GM12878 (cell line): ENCODE results near the gene KCNMB4. TPM values are rescaled to one million over a fixed set of nuclear protein-coding genes. Genes with fewer than 3 reads are reported as not detected.

Experiments used
- ATAC-seq: fragments of 200-7000 bp; cut with Tn5 transposase; 3 replicates; pipeline ENCODE4 v1.9.1; 2020; ENCODE audit warnings: mild to moderate bottlenecking, moderate library complexity
- BruUV-seq: library from RNA; stranded (reverse); fragments of 400-500 nt; replicated peaks from 2 replicates; lab custom pipeline; 2021; lab: Mats Ljungman, UMichigan
- CTCF ChIA-PET: fragments of 300-600 bp; sonication (Branson Sonifier 250); formaldehyde crosslinking; extraction: SDS; loops from one replicate; lab custom pipeline; 2021; ENCODE audit warnings: inconsistent platforms; lab: Yijun Ruan, JAX
- POLR2A ChIA-PET: fragments of 350-600 bp; formaldehyde crosslinking; extraction: SDS; loops from one replicate; lab custom pipeline; 2021; ENCODE audit warnings: inconsistent platforms; lab: Charles Lee
- RAD21 ChIA-PET: fragments of 300-600 bp; sonication (Branson Sonifier 250); formaldehyde crosslinking; loops from one replicate; lab custom pipeline; 2023; ENCODE audit warnings: antibody characterized with exemption; ENCODE audit not compliant: unreplicated experiment; lab: Charles Lee
- SMC1A ChIA-PET: fragments of 300-600 bp; sonication (Branson Sonifier 250); formaldehyde crosslinking; loops from one replicate; lab custom pipeline; 2023; ENCODE audit not compliant: unreplicated experiment, uncharacterized antibody; lab: Charles Lee
- DNase-seq: peaks from one replicate; pipeline ENCODE4 v3.0.0-alpha.2; 2011; ENCODE audit warnings: low read depth, low spot score
- FAIRE-seq: peaks from 3 replicates; lab custom pipeline; 2011; peaks lifted over from hg19 to GRCh38; lab: Jason Lieb, UNC
- H2AFZ ChIP-seq: 2 replicates; pipeline ENCODE4 v1.6.0; 2011; ENCODE audit warnings: low read depth, low read length, control low read depth; ENCODE audit not compliant: control insufficient read depth
- H3K27ac ChIP-seq: 2 replicates; pipeline ENCODE4 v1.5.1; 2011; ENCODE audit warnings: control low read depth; ENCODE audit not compliant: control insufficient read depth, insufficient read depth
- H3K27me3 ChIP-seq, 2 experiments: replicated peaks in 1 of 2; 2 replicates each; pipeline versions ENCODE4 v1.6.0 to v1.6.1; 2011; ENCODE audit warnings: low read length in 1 of 2; ENCODE audit not compliant: control insufficient read depth in 2 of 2, insufficient read depth in 2 of 2
- H3K36me3 ChIP-seq, 2 experiments: 2 replicates each; pipeline ENCODE4 v1.5.1; 2011; ENCODE audit warnings: low read length in 1 of 2; ENCODE audit not compliant: control insufficient read depth in 2 of 2, insufficient read depth in 2 of 2
- H3K4me1 ChIP-seq: 2 replicates; pipeline ENCODE4 v1.6.1; 2011; ENCODE audit warnings: mild to moderate bottlenecking, low read length, moderate library complexity, mixed read lengths; ENCODE audit not compliant: control insufficient read depth, insufficient read depth
- H3K4me2 ChIP-seq: 2 replicates; pipeline ENCODE4 v1.6.0; 2011; ENCODE audit warnings: control low read depth; ENCODE audit not compliant: control insufficient read depth, insufficient read depth
- H3K4me3 ChIP-seq: fragments of 200-600 bp; sonication (generic); 2 replicates; pipeline ENCODE4 v1.5.1; 2016
- H3K79me2 ChIP-seq: 2 replicates; pipeline ENCODE4 v1.6.0; 2011; ENCODE audit warnings: low read length; ENCODE audit not compliant: control insufficient read depth, insufficient read depth
- H3K9ac ChIP-seq: 2 replicates; pipeline ENCODE4 v1.8.0; 2011; ENCODE audit warnings: low read length, control low read depth, mixed read lengths; ENCODE audit not compliant: control insufficient read depth, insufficient read depth
- H3K9me3 ChIP-seq: replicated peaks from 3 replicates; pipeline ENCODE4 v1.5.1; 2011; ENCODE audit warnings: mild to moderate bottlenecking, low read length; ENCODE audit not compliant: control insufficient read depth, insufficient read depth
- H4K20me1 ChIP-seq: 2 replicates; pipeline ENCODE4 v1.6.0; 2011; ENCODE audit not compliant: control insufficient read depth, insufficient read depth
- ATF3 ChIP-seq: IDR thresholded peaks from 2 replicates; pipeline ENCODE4 v1.6.1; 2011; ENCODE audit warnings: low read depth, mild to moderate bottlenecking, low read length, moderate library complexity, borderline replicate concordance; ENCODE audit errors: extremely low read depth
- ATF7 ChIP-seq: fragments of 450-650 bp; IDR thresholded peaks from 2 replicates; pipeline ENCODE4 v1.6.1; 2016; ENCODE audit warnings: low read depth, mild to moderate bottlenecking
- CBX3 ChIP-seq: fragments of 200-600 bp; sonication (generic); IDR thresholded peaks from 2 replicates; pipeline ENCODE4 v1.6.1; 2016; ENCODE audit warnings: low read depth, borderline replicate concordance
- ETV6 ChIP-seq, 2 experiments: fragments of 450-650 bp in 1 of 2; IDR thresholded peaks in 1 of 2; conservative IDR thresholded peaks in 1 of 2; 2 replicates each; pipeline ENCODE4 v1.6.1; 2014; ENCODE audit warnings: antibody characterized with exemption in 1 of 2, borderline replicate concordance in 1 of 2, low read depth in 1 of 2, mild to moderate bottlenecking in 1 of 2, moderate library complexity in 1 of 2
- KLF5 ChIP-seq: fragments of 450-650 bp; IDR thresholded peaks from 2 replicates; pipeline ENCODE4 v1.6.1; 2014; ENCODE audit warnings: mild to moderate bottlenecking; ENCODE audit not compliant: partially characterized antibody
- SP1 ChIP-seq: IDR thresholded peaks from one replicate; pipeline ENCODE4 v1.6.1; 2011; ENCODE audit warnings: low read depth, low read length
- SPI1 ChIP-seq: IDR thresholded peaks from 2 replicates; pipeline ENCODE4 v1.6.1; 2011; ENCODE audit warnings: low read depth, mild to moderate bottlenecking, low read length, moderate library complexity, borderline replicate concordance; ENCODE audit not compliant: insufficient read depth
- SREBF2 ChIP-seq: IDR thresholded peaks from 2 replicates; pipeline ENCODE4 v1.6.1; 2012; ENCODE audit warnings: mild to moderate bottlenecking, low read length
- STAT1 ChIP-seq: fragments of 450-650 bp; conservative IDR thresholded peaks from 2 replicates; pipeline ENCODE4 v1.6.1; 2014; ENCODE audit warnings: antibody characterized with exemption, mild to moderate bottlenecking
- TARDBP ChIP-seq: IDR thresholded peaks from 2 replicates; pipeline ENCODE4 v1.6.1; 2016; ENCODE audit warnings: borderline replicate concordance
- WRNIP1 ChIP-seq: IDR thresholded peaks from 2 replicates; pipeline ENCODE4 v1.6.1; 2011; ENCODE audit warnings: low read depth, low read length, improper control_type of control experiment, borderline replicate concordance
- ZNF274 ChIP-seq: IDR thresholded peaks from one replicate; pipeline ENCODE4 v1.8.0; 2011; ENCODE audit not compliant: insufficient read length, insufficient read depth
- ZNF622 ChIP-seq: fragments of 450-650 bp; IDR thresholded peaks from 2 replicates; pipeline ENCODE4 v1.6.1; 2017; ENCODE audit warnings: mild to moderate bottlenecking, inconsistent platforms
- WGBS: methylation state at CpG from one replicate; pipeline ENCODE4 v1.1.6; 2016; ENCODE audit warnings: low lambda C conversion rate; ENCODE audit not compliant: insufficient replicate concordance, insufficient coverage; ENCODE audit errors: missing lambda C conversion rate; 5-methylcytosine and 5-hydroxymethylcytosine counted together
- in situ Hi-C: fragments of 300-500 bp; cut with MboI; formaldehyde crosslinking; loops from 9 replicates; pipeline ENCODE4 v1.14.3; 2018; ENCODE audit warnings: mixed read lengths
- intact Hi-C: fragments of 100-400 bp; cut with micrococcal nuclease; formaldehyde crosslinking; loops from one replicate; pipeline ENCODE4 v1.14.2; 2022; ENCODE audit not compliant: unreplicated experiment
- polyA plus RNA-seq, 11 experiments: library from polyadenylated mRNA; depleted of rRNA in 4 of 11; unstranded in 6 of 11; stranded (reverse) in 5 of 11; fragments of >200 nt; fragmentation: Nextera tagmentation in 4 of 11; fragmentation: Illumina TruSeq in 1 of 11; extraction: Ambion mirVana in 4 of 11; extraction: Trizol in 1 of 11; gene quantifications; 1 replicate in 1 of 11; 2 replicates in 10 of 11; pipeline versions ENCODE4 v1.2.1 to v1.2.3, GENCODE V29; 2011 to 2016; ENCODE audit warnings: inconsistent platforms in 2 of 11, missing spikeins in 2 of 11, low read depth in 1 of 11
- total RNA-seq, 4 experiments: library from RNA; depleted of rRNA in 3 of 4; stranded (reverse); fragments of >200 nt in 3 of 4; fragmentation: Illumina TruSeq in 1 of 4; extraction: Trizol in 1 of 4; gene quantifications; 2 replicates each; pipeline versions ENCODE4 v1.2.1 to v1.2.3, GENCODE V29; 2013 to 2021

Gene KCNMB4
- total and polyA plus RNA-seq, 10 of the 15 experiments (the other 5 are each of a cell fraction or from before 2014, with no cell fraction given), result 0.06 to 0.37 (median 0.16) TPM; not detected in 2

- no peaks in the 10 kb centered on the region for H3K27me3 ChIP-seq
- H3K27ac ChIP-seq, result no peak overlapping the region
- BruUV-seq, result no TSS peak
- H3K9me3 ChIP-seq, result no peaks in the 10 kb centered on the region; the same call in 2 of the 3 replicates
- H3K36me3 ChIP-seq, result no peaks in the 10 kb centered on the region
- 0% methylated on average over 1 of the region's 1 CpG for WGBS
- ChIA-PET SMC1A (interaction anchor here (0.8 kb wide), 1 partner anchor 98 kb away, joined by 3 read pairs; no protein-coding TSS in a partner anchor), POLR2A (no interaction called here), CTCF (interaction anchor here (1.0 kb wide), 1 partner anchor 19 kb away, joined by 3 read pairs; no protein-coding TSS in a partner anchor), RAD21 (no interaction called here)
- intact Hi-C loops, result no loop called here
- TF ChIP-seq ZNF622 (no peak), TARDBP (no peak), CBX3 (no peak), SP1 (no peak), ETV6 (conservative IDR thresholded peaks at IDR 0.05 in 1 of 2, IDR thresholded peaks at IDR 0.05 in 1 of 2; ENCODE audit: borderline replicate concordance in 1 of 2, low read depth in 1 of 2) (no peak), KLF5 (no peak), SREBF2 (no peak), WRNIP1 (no peak), ATF7 (no peak), ZNF274 (no peak), STAT1 (no peak), ATF3 (no peak), SPI1 (no peak)
- H4K20me1 ChIP-seq, result no peaks in the 10 kb centered on the region
- in situ Hi-C loops, result no loop called here
- ATAC-seq (no peak), FAIRE-seq (no peak), DNase-seq (no peak)
- no peak overlapping the region for H3K9ac ChIP-seq
- no peak overlapping the region for H2AFZ ChIP-seq
- H3K4me2 ChIP-seq, result no peak overlapping the region
- no peaks in the 10 kb centered on the region for H3K79me2 ChIP-seq
- H3K4me3 ChIP-seq, result no peak overlapping the region
- no peaks in the 10 kb centered on the region for H3K4me1 ChIP-seq
Observed at GRCh38 chr12:70443062-70443673, 77.1 kb downstream of the KCNMB4 start.
